H1 (cell line): ENCODE results near the gene HNRNPM. TPM values are rescaled to one million over a fixed set of nuclear protein-coding genes. Genes with fewer than 3 reads are reported as not detected.
A peak's percentile ranks its signal among the peaks of the same experiment; 100 is the strongest.

Source experiments
- CTCF ChIA-PET: fragments of 300-600 bp; sonication (Branson Sonifier 250); formaldehyde crosslinking; loops from one replicate; lab custom pipeline; 2021; ENCODE audit not compliant: partially characterized antibody; lab: Charles Lee
- POLR2A ChIA-PET: fragments of 300-600 bp; sonication (Branson Sonifier 250); formaldehyde crosslinking; loops from one replicate; lab custom pipeline; 2021; ENCODE audit warnings: inconsistent platforms; ENCODE audit not compliant: partially characterized antibody; lab: Charles Lee
- DNase-seq, 2 experiments: peaks; one replicate each; pipeline versions ENCODE4 v3.0.0 to v3.0.0-alpha.2; 2010 to 2022; ENCODE audit warnings: low spot score in 2 of 2, low read depth in 1 of 2, mixed read lengths in 1 of 2
- FAIRE-seq: peaks from 2 replicates; lab custom pipeline; 2011; peaks lifted over from hg19 to GRCh38; lab: Jason Lieb, UNC
- H2AFZ ChIP-seq: 2 replicates; pipeline ENCODE4 v1.8.1; 2012; ENCODE audit warnings: low read length, inconsistent platforms
- H2AK5ac ChIP-seq: 2 replicates; pipeline ENCODE4 v1.6.1; 2013; ENCODE audit warnings: low read depth, low read length
- H2BK120ac ChIP-seq: replicated peaks from 2 replicates; pipeline ENCODE3; 2013; ENCODE audit warnings: low read depth, low read length, inconsistent platforms
- H2BK12ac ChIP-seq: 2 replicates; pipeline ENCODE4 v1.6.1; 2013; ENCODE audit warnings: low read depth, low read length
- H2BK15ac ChIP-seq: 2 replicates; pipeline ENCODE4 v1.6.1; 2013; ENCODE audit warnings: low read length
- H2BK20ac ChIP-seq: 2 replicates; pipeline ENCODE4 v1.6.1; 2013; ENCODE audit warnings: low read length
- H2BK5ac ChIP-seq: 2 replicates; pipeline ENCODE4 v1.6.1; 2013; ENCODE audit warnings: low read depth, low read length
- H3K14ac ChIP-seq: 2 replicates; pipeline ENCODE4 v1.6.1; 2013; ENCODE audit warnings: inconsistent platforms; ENCODE audit not compliant: insufficient read length
- H3K18ac ChIP-seq: 2 replicates; pipeline ENCODE4 v1.6.1; 2013; ENCODE audit warnings: low read length; ENCODE audit errors: extremely low read depth
- H3K23ac ChIP-seq: 2 replicates; pipeline ENCODE4 v1.6.1; 2013; ENCODE audit warnings: inconsistent platforms; ENCODE audit not compliant: insufficient read length
- H3K23me2 ChIP-seq: 2 replicates; pipeline ENCODE4 v1.6.1; 2013; ENCODE audit warnings: low read depth, low read length
- H3K27ac ChIP-seq: 2 replicates; pipeline ENCODE4 v1.6.1; 2011; ENCODE audit warnings: low read depth, low read length, inconsistent platforms
- H3K27me3 ChIP-seq, 4 experiments: replicated peaks in 1 of 4; 1 replicate in 1 of 4; 2 replicates in 3 of 4; pipeline versions ENCODE4 v1.6.1 to v1.8.1; 2011 to 2013; ENCODE audit warnings: low read length in 3 of 4, mild to moderate bottlenecking in 3 of 4, inconsistent platforms in 2 of 4, mixed read lengths in 2 of 4, moderate library complexity in 1 of 4; ENCODE audit not compliant: control insufficient read depth in 3 of 4, insufficient read depth in 3 of 4; ENCODE audit errors: extremely low read depth in 1 of 4
- H3K36me3 ChIP-seq, 4 experiments: 2 replicates each; pipeline versions ENCODE4 v1.6.1 to v1.8.1; 2011 to 2013; ENCODE audit warnings: mild to moderate bottlenecking in 4 of 4, low read length in 3 of 4, moderate library complexity in 2 of 4, control low read depth in 1 of 4, inconsistent platforms in 1 of 4; ENCODE audit not compliant: insufficient read depth in 4 of 4, control insufficient read depth in 2 of 4
- H3K4ac ChIP-seq: replicated peaks from 2 replicates; pipeline ENCODE3; 2013; ENCODE audit warnings: low read length, low read depth, mixed read lengths, inconsistent platforms; ENCODE audit not compliant: insufficient read length
- H3K4me1 ChIP-seq, 4 experiments: replicated peaks in 1 of 4; 1 replicate in 1 of 4; 2 replicates in 3 of 4; pipeline versions ENCODE4 v1.6.1 to v1.8.1; 2011 to 2013; ENCODE audit warnings: low read length in 3 of 4, inconsistent platforms in 2 of 4, mixed read lengths in 1 of 4; ENCODE audit not compliant: insufficient read depth in 4 of 4, control insufficient read depth in 3 of 4
- H3K4me2 ChIP-seq, 2 experiments: 2 replicates each; pipeline versions ENCODE4 v1.6.1 to v1.8.1; 2011 to 2013; ENCODE audit warnings: low read depth in 2 of 2, low read length in 2 of 2, control low read depth in 1 of 2, inconsistent platforms in 1 of 2, mild to moderate bottlenecking in 1 of 2; ENCODE audit not compliant: insufficient read depth in 1 of 2
- H3K4me3 ChIP-seq, 4 experiments: fragments of 200-600, 300-600 bp in 1 of 4; sonication (generic), shearing (Covaris generic), sonication (Bioruptor Twin) in 1 of 4; 2 replicates each; pipeline versions ENCODE4 v1.5.1 to v1.8.1; 2011 to 2016; ENCODE audit warnings: low read length in 4 of 4, low read depth in 3 of 4, control low read depth in 2 of 4, inconsistent platforms in 2 of 4, mild to moderate bottlenecking in 2 of 4, mixed read lengths in 1 of 4, moderate library complexity in 1 of 4; ENCODE audit not compliant: insufficient read depth in 2 of 4; ENCODE audit errors: extremely low read depth in 1 of 4
- H3K56ac ChIP-seq: replicated peaks from 2 replicates; pipeline ENCODE3; 2013; ENCODE audit warnings: low read depth, mild to moderate bottlenecking, mixed read lengths, low read length, inconsistent platforms; ENCODE audit not compliant: insufficient read length
- H3K79me1 ChIP-seq: 2 replicates; pipeline ENCODE4 v1.6.1; 2013; ENCODE audit warnings: low read depth, low read length, control low read depth
- H3K79me2 ChIP-seq, 2 experiments: 2 replicates each; pipeline versions ENCODE4 v1.6.1 to v1.8.1; 2012 to 2013; ENCODE audit warnings: low read length in 2 of 2, mild to moderate bottlenecking in 2 of 2, inconsistent platforms in 1 of 2; ENCODE audit not compliant: insufficient read depth in 2 of 2, control insufficient read depth in 1 of 2
- H3K9ac ChIP-seq, 4 experiments: replicated peaks in 1 of 4; 1 replicate in 1 of 4; 2 replicates in 3 of 4; pipeline versions ENCODE4 v1.6.1 to v1.8.1; 2011 to 2013; ENCODE audit warnings: low read depth in 3 of 4, low read length in 3 of 4, control low read depth in 2 of 4, mild to moderate bottlenecking in 2 of 4, moderate library complexity in 2 of 4, inconsistent platforms in 1 of 4; ENCODE audit errors: extremely low read depth in 1 of 4
- H3K9me3 ChIP-seq, 2 experiments: 2 replicates each; pipeline versions ENCODE4 v1.6.1 to v1.8.1; 2012 to 2013; ENCODE audit warnings: mild to moderate bottlenecking in 2 of 2, moderate library complexity in 2 of 2, control low read depth in 1 of 2, inconsistent platforms in 1 of 2, low read depth in 1 of 2, low read length in 1 of 2, mixed read lengths in 1 of 2; ENCODE audit not compliant: insufficient read depth in 2 of 2
- H4K20me1 ChIP-seq, 2 experiments: replicated peaks in 1 of 2; 2 replicates each; pipeline versions ENCODE3 to v1.8.1; 2011 to 2013; ENCODE audit warnings: inconsistent platforms in 2 of 2, low read length in 2 of 2, mild to moderate bottlenecking in 1 of 2; ENCODE audit not compliant: insufficient read depth in 2 of 2, control insufficient read depth in 1 of 2
- H4K5ac ChIP-seq: 2 replicates; pipeline ENCODE4 v1.6.1; 2013; ENCODE audit warnings: low read length, low read depth, mixed read lengths, inconsistent platforms; ENCODE audit not compliant: insufficient read length
- H4K8ac ChIP-seq: 2 replicates; pipeline ENCODE4 v1.8.0; 2013; ENCODE audit warnings: mild to moderate bottlenecking, moderate library complexity, low read length, inconsistent platforms; ENCODE audit not compliant: insufficient read depth; ENCODE audit errors: extremely low read depth
- H4K91ac ChIP-seq: replicated peaks from 2 replicates; pipeline ENCODE3; 2013; ENCODE audit warnings: low read length, mixed read lengths, inconsistent platforms; ENCODE audit not compliant: insufficient read length
- CHD2 ChIP-seq: IDR thresholded peaks from 2 replicates; pipeline ENCODE4 v1.6.1; 2012; ENCODE audit warnings: low read length, improper control_type of control experiment
- CTCF ChIP-seq, 3 experiments: IDR thresholded peaks; 1 replicate in 2 of 3; 2 replicates in 1 of 3; pipeline versions ENCODE4 v1.5.1 to v1.6.1; 2011; ENCODE audit warnings: low read length in 3 of 3, mild to moderate bottlenecking in 3 of 3, inconsistent platforms in 2 of 3, low read depth in 1 of 3, moderate library complexity in 1 of 3; ENCODE audit not compliant: insufficient read depth in 1 of 3; ENCODE audit errors: control extremely low read depth in 1 of 3
- E2F6 ChIP-seq: IDR thresholded peaks from 2 replicates; pipeline ENCODE4 v1.6.1; 2012; ENCODE audit warnings: inconsistent platforms
- EZH2 ChIP-seq: fragments of 200-600 bp; sonication (generic); IDR thresholded peaks from 2 replicates; pipeline ENCODE4 v1.7.1; 2012; ENCODE audit warnings: low read depth, mild to moderate bottlenecking, moderate library complexity, low read length, inconsistent platforms; ENCODE audit not compliant: severe bottlenecking
- HDAC2 ChIP-seq, 2 experiments: fragments of 300-600 bp in 1 of 2; sonication (generic) in 1 of 2; IDR thresholded peaks; 2 replicates each; pipeline ENCODE4 v1.6.1; 2011 to 2012; ENCODE audit warnings: low read depth in 2 of 2, low read length in 2 of 2, mild to moderate bottlenecking in 2 of 2, moderate library complexity in 2 of 2, borderline replicate concordance in 1 of 2, inconsistent platforms in 1 of 2
- RAD21 ChIP-seq, 2 experiments: IDR thresholded peaks in 1 of 2; conservative IDR thresholded peaks in 1 of 2; 2 replicates each; pipeline ENCODE4 v1.6.1; 2011; ENCODE audit warnings: low read depth in 2 of 2, low read length in 2 of 2, improper control_type of control experiment in 1 of 2, inconsistent platforms in 1 of 2, mild to moderate bottlenecking in 1 of 2, moderate library complexity in 1 of 2
- SIN3A ChIP-seq, 2 experiments: IDR thresholded peaks in 1 of 2; conservative IDR thresholded peaks in 1 of 2; 2 replicates each; pipeline ENCODE4 v1.6.1; 2011 to 2012; ENCODE audit warnings: low read length in 2 of 2, improper control_type of control experiment in 1 of 2, low read depth in 1 of 2, mild to moderate bottlenecking in 1 of 2
- TAF1 ChIP-seq: IDR thresholded peaks from 2 replicates; pipeline ENCODE4 v1.6.1; 2011; ENCODE audit warnings: mild to moderate bottlenecking, low read depth, low read length
- WGBS, 2 experiments: shearing (Covaris generic) in 1 of 2; methylation state at CpG; one replicate each; pipeline versions ENCODE4 v1.1.6 to v1.1.7; 2013 to 2015; ENCODE audit warnings: low lambda C conversion rate in 2 of 2, mixed read lengths in 2 of 2, inconsistent platforms in 1 of 2, low coverage in 1 of 2, missing lambda C conversion rate in 1 of 2; ENCODE audit not compliant: insufficient replicate concordance in 2 of 2, insufficient coverage in 1 of 2, insufficient read length in 1 of 2; ENCODE audit errors: extremely low coverage in 1 of 2, missing lambda C conversion rate in 1 of 2; 5-methylcytosine and 5-hydroxymethylcytosine counted together
- polyA plus RNA-seq, 7 experiments: library from polyadenylated mRNA; depleted of rRNA in 3 of 7; stranded (reverse) in 5 of 7; unstranded in 2 of 7; fragments of >200 nt in 5 of 7; fragments of 200-250 nt in 2 of 7; gene quantifications; 1 replicate in 5 of 7; 2 replicates in 1 of 7; 4 replicates in 1 of 7; pipeline versions ENCODE4 v1.2.1 to v1.2.3, GENCODE V29; 2011 to 2013; ENCODE audit warnings: missing spikeins in 2 of 7, mixed read lengths in 2 of 7
- total RNA-seq: library from RNA; stranded (reverse); fragmentation: NEBNext Ultra II Directional; extraction: Animal tissue kit (Norgen Biotek cat#: 25700); gene quantifications from 2 replicates; pipeline ENCODE4 v1.2.1, GENCODE V29; 2021

HNRNPM gene
- total and polyA plus RNA-seq, 2 of the 8 experiments (the other 6 are each of a cell fraction or from before 2014, with no cell fraction given): 375 to 474 TPM

GRCh38 chr19:8491574-8491973 lies 46.8 kb downstream of the HNRNPM start:
- WGBS, 2 experiments: 87% methylated on average over 6 of the region's 6 CpGs; no CpG with 5 or more reads in 1 of the 2 experiments
- CTCF ChIA-PET: interaction anchor here (0.6 to 1.5 kb wide), 9 partner anchors 11 to 174 kb away, joined by 3 to 6 read pairs (median 4); partner anchors contain the start of gene PRAM1
- no peak overlapping the region for H3K14ac ChIP-seq
- TF ChIP-seq CTCF (IDR thresholded peaks at IDR 0.05; ENCODE audit: control extremely low read depth in 1 of 3, insufficient read depth in 1 of 3, low read depth in 1 of 3, low read length in 3 of 3): peak; percentile 4 to 43 (median 11); a peak in 2 of 4 replicates
- peak; percentile 69 for TF ChIP-seq E2F6
- TF ChIP-seq SIN3A (conservative IDR thresholded peaks at IDR 0.05 in 1 of 2, IDR thresholded peaks at IDR 0.05 in 1 of 2; ENCODE audit: low read depth in 1 of 2, low read length in 2 of 2): no peak
- peak in 1 of 2 experiments; percentile 13; a peak in 1 of 4 replicates for TF ChIP-seq RAD21 (IDR thresholded peaks at IDR 0.05 in 1 of 2, conservative IDR thresholded peaks at IDR 0.05 in 1 of 2; ENCODE audit: low read depth in 2 of 2, low read length in 2 of 2)
- TF ChIP-seq EZH2: no peak
- 0 out of 4 replicates have a peak, but pooled peaks of 1 of the 2 experiments have one; percentile 33 for TF ChIP-seq HDAC2 (IDR thresholded peaks at IDR 0.05; ENCODE audit: borderline replicate concordance in 1 of 2, low read depth in 2 of 2, low read length in 2 of 2)
- no peak for TF ChIP-seq CHD2
- TF ChIP-seq TAF1: no peak

More at GRCh38 chr19:8491574-8491973, 46.8 kb downstream of the HNRNPM start:
- no peak overlapping the region for H2BK120ac ChIP-seq
- H4K8ac ChIP-seq: no peak overlapping the region
- no peak overlapping the region for H2AFZ ChIP-seq
- no peak overlapping the region for H3K4me3 ChIP-seq
- H2BK20ac ChIP-seq: no peak overlapping the region
- H3K56ac ChIP-seq: no peak overlapping the region
- H2BK5ac ChIP-seq: no peak overlapping the region
- peaks cover 3 to 16% of the 10 kb centered on the region in 2 experiments for H4K20me1 ChIP-seq
- no peak overlapping the region for H3K18ac ChIP-seq
- H4K5ac ChIP-seq: no peak overlapping the region
- H3K27me3 ChIP-seq: no peaks in the 10 kb centered on the region
- H2AK5ac ChIP-seq: no peak overlapping the region
- H3K9ac ChIP-seq: no peak overlapping the region
- H3K23ac ChIP-seq: no peak overlapping the region
- no peak overlapping the region for H3K27ac ChIP-seq
- H3K4me2 ChIP-seq: no peak overlapping the region
- no peak overlapping the region for H2BK12ac ChIP-seq
- H3K79me1 ChIP-seq: peaks cover 5% of the 10 kb centered on the region; the same call in 1 of the 2 replicates
- DNase-seq (no peak), FAIRE-seq (no peak)
- POLR2A ChIA-PET: interaction anchor here (0.8 to 1.8 kb wide), 8 partner anchors 8 to 96 kb away, joined by 3 to 6 read pairs (median 3); partner anchors contain the start of gene ZNF414
- H3K4me1 ChIP-seq: peaks cover 0 to 2% (median under 1%) of the 10 kb centered on the region in 4 experiments; a peak in 1 of 7 replicates
- peaks cover 5 to 25% (median 16%) of the 10 kb centered on the region in 4 experiments; a peak in 7 of 8 replicates for H3K36me3 ChIP-seq
- no peak overlapping the region for H2BK15ac ChIP-seq
- H3K9me3 ChIP-seq: no peaks in the 10 kb centered on the region
- H4K91ac ChIP-seq: no peak overlapping the region
- no peaks in the 10 kb centered on the region for H3K23me2 ChIP-seq
- no peak overlapping the region for H3K4ac ChIP-seq
- H3K79me2 ChIP-seq: peaks cover 0 to 3% of the 10 kb centered on the region in 2 experiments; a peak in 1 of 4 replicates
